Gastroesophageal sphincter (tissue), 3 donors: ENCODE measurements around the gene LHX6.

Experiments used
- POLR2A ChIP-seq, 2 donors: fragments of 450-650 bp; IDR thresholded peaks; one replicate each; pipeline ENCODE4 v1.6.1; 2017; ENCODE audit warnings: antibody characterized with exemption in 2 of 2, mild to moderate bottlenecking in 2 of 2, moderate library complexity in 1 of 2
- TF ChIP-seq, protein P1 (sequence below), 4 experiments: fragments of 200-600 bp in 2 of 4; fragments of 450-650 bp in 2 of 4; sonication (generic) in 1 of 4; IDR thresholded peaks; one replicate each; pipeline ENCODE4 v1.5.1; 2017 to 2019; ENCODE audit warnings: antibody characterized with exemption in 4 of 4, mild to moderate bottlenecking in 2 of 4, moderate library complexity in 2 of 4

DNA sequence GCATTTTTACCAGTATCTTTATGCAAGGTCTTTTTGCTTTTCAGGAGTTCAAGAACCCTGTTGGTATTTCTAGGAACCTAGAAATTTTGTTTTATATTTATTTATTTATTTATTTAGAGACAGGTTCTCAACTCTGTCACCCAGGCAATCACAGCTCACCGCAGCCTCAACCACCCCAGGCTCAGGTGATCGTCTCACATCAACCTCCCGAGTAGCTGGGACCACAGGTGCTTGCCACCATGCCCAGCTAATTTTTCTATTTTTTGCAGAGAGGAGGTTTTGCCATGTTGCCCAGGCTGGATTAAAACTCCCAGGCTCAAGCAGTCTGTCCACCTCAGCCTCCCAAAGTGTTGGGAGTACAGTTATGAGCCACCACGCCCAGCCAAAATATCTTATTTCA lies 32.9 kb downstream of the LHX6 start:
- TF ChIP-seq, protein P1, sequence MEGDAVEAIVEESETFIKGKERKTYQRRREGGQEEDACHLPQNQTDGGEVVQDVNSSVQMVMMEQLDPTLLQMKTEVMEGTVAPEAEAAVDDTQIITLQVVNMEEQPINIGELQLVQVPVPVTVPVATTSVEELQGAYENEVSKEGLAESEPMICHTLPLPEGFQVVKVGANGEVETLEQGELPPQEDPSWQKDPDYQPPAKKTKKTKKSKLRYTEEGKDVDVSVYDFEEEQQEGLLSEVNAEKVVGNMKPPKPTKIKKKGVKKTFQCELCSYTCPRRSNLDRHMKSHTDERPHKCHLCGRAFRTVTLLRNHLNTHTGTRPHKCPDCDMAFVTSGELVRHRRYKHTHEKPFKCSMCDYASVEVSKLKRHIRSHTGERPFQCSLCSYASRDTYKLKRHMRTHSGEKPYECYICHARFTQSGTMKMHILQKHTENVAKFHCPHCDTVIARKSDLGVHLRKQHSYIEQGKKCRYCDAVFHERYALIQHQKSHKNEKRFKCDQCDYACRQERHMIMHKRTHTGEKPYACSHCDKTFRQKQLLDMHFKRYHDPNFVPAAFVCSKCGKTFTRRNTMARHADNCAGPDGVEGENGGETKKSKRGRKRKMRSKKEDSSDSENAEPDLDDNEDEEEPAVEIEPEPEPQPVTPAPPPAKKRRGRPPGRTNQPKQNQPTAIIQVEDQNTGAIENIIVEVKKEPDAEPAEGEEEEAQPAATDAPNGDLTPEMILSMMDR (IDR thresholded peaks at IDR 0.05): no peak
- no peak for TF ChIP-seq POLR2A (IDR thresholded peaks at IDR 0.05)
